CD14-positive monocyte (primary cell): Measurements from ENCODE around the gene SOD3. TPM values are rescaled to one million over a fixed set of nuclear protein-coding genes. Genes with fewer than 3 reads are reported as not detected.

Source experiments
- DNase-seq, 3 donors: peaks; one replicate each; pipeline ENCODE4 v3.0.0-alpha.2; 2011 to 2022
- H2AFZ ChIP-seq: 2 replicates; pipeline ENCODE4 v1.6.0; 2012; ENCODE audit warnings: mild to moderate bottlenecking, low read depth, low read length, inconsistent platforms; ENCODE audit not compliant: insufficient read depth, poor library complexity, severe bottlenecking
- H3K27ac ChIP-seq, 2 donors: 1 replicate in 1 of 2; 2 replicates in 1 of 2; pipeline ENCODE4 v1.5.1; 2012 to 2013; ENCODE audit warnings: low read length in 2 of 2, control low read depth in 1 of 2, inconsistent platforms in 1 of 2, low read depth in 1 of 2, mild to moderate bottlenecking in 1 of 2
- H3K27me3 ChIP-seq, 2 donors: one replicate each; pipeline versions ENCODE4 v1.6.0 to v1.6.1; 2011 to 2013; ENCODE audit warnings: low read length in 2 of 2; ENCODE audit not compliant: control insufficient read depth in 2 of 2, insufficient read depth in 2 of 2
- H3K36me3 ChIP-seq, 2 donors: replicated peaks in 1 of 2; 1 replicate in 1 of 2; 2 replicates in 1 of 2; pipeline versions ENCODE4 v1.5.1 to v1.6.1; 2012 to 2013; ENCODE audit warnings: low read length in 2 of 2, control low read depth in 1 of 2, inconsistent platforms in 1 of 2, mild to moderate bottlenecking in 1 of 2; ENCODE audit not compliant: insufficient read depth in 2 of 2, control insufficient read depth in 1 of 2
- H3K4me1 ChIP-seq, 2 donors: 1 replicate in 1 of 2; 2 replicates in 1 of 2; pipeline versions ENCODE4 v1.5.1 to v1.6.1; 2012 to 2013; ENCODE audit warnings: low read length in 2 of 2, control low read depth in 1 of 2, inconsistent platforms in 1 of 2, mild to moderate bottlenecking in 1 of 2, moderate library complexity in 1 of 2; ENCODE audit not compliant: insufficient read depth in 2 of 2, control insufficient read depth in 1 of 2
- H3K4me2 ChIP-seq: replicated peaks from 2 replicates; pipeline ENCODE3; 2012; ENCODE audit warnings: low read length, moderate library complexity, mild to moderate bottlenecking; ENCODE audit not compliant: poor library complexity, severe bottlenecking; ENCODE audit errors: extremely low read depth
- H3K4me3 ChIP-seq, 3 experiments: fragments of 200-600 bp in 1 of 3; sonication (generic) in 1 of 3; replicated peaks in 1 of 3; 1 replicate in 2 of 3; 2 replicates in 1 of 3; pipeline ENCODE4 v1.5.1; 2011 to 2013; ENCODE audit warnings: low read length in 3 of 3, mild to moderate bottlenecking in 3 of 3, control low read depth in 2 of 3, low read depth in 2 of 3, inconsistent platforms in 1 of 3, moderate library complexity in 1 of 3
- H3K79me2 ChIP-seq: 2 replicates; pipeline ENCODE4 v1.6.0; 2012; ENCODE audit warnings: mild to moderate bottlenecking, control low read depth, inconsistent platforms, low read length, moderate library complexity; ENCODE audit not compliant: insufficient read depth
- H3K9ac ChIP-seq: 2 replicates; pipeline ENCODE4 v1.6.0; 2017; ENCODE audit warnings: low read length, mild to moderate bottlenecking; ENCODE audit not compliant: insufficient read depth, poor library complexity, severe bottlenecking
- H3K9me3 ChIP-seq, 2 donors: replicated peaks in 1 of 2; 1 replicate in 1 of 2; 2 replicates in 1 of 2; pipeline versions ENCODE4 v1.5.1 to v1.6.1; 2012 to 2013; ENCODE audit warnings: low read length in 2 of 2, control low read depth in 1 of 2; ENCODE audit not compliant: control insufficient read depth in 1 of 2, insufficient read depth in 1 of 2
- H4K20me1 ChIP-seq: 2 replicates; pipeline ENCODE4 v1.6.0; 2012; ENCODE audit warnings: mild to moderate bottlenecking, low read length, control low read depth, moderate library complexity; ENCODE audit not compliant: insufficient read depth
- H3K27ac Mint-ChIP-seq, 7 donors: one replicate each; pipeline ENCODE4 v1.8.0; 2020; ENCODE audit warnings: mild to moderate bottlenecking in 7 of 7, mixed read lengths in 7 of 7, moderate library complexity in 6 of 7, inconsistent platforms in 2 of 7
- H3K27me3 Mint-ChIP-seq, 3 donors: one replicate each; pipeline ENCODE4 v1.8.0; 2021 to 2022; ENCODE audit warnings: low read depth in 3 of 3, mild to moderate bottlenecking in 3 of 3, mixed read lengths in 3 of 3, moderate library complexity in 3 of 3, inconsistent platforms in 1 of 3
- H3K36me3 Mint-ChIP-seq, 2 donors: one replicate each; pipeline ENCODE4 v1.8.0; 2020; ENCODE audit warnings: mixed read lengths in 2 of 2, inconsistent platforms in 1 of 2, mild to moderate bottlenecking in 1 of 2
- H3K4me1 Mint-ChIP-seq: one replicate; pipeline ENCODE4 v1.8.0; 2020; ENCODE audit warnings: mild to moderate bottlenecking, mixed read lengths
- H3K4me3 Mint-ChIP-seq, 2 donors: one replicate each; pipeline ENCODE4 v1.8.0; 2020; ENCODE audit warnings: mild to moderate bottlenecking in 2 of 2, mixed read lengths in 2 of 2, moderate library complexity in 1 of 2
- H3K9me3 Mint-ChIP-seq, 7 donors: one replicate each; pipeline ENCODE4 v1.8.0; 2020 to 2022; ENCODE audit warnings: mixed read lengths in 7 of 7, mild to moderate bottlenecking in 6 of 7, moderate library complexity in 6 of 7, inconsistent platforms in 2 of 7
- WGBS: methylation state at CpG from one replicate; pipeline ENCODE4 v1.1.5; 2013; ENCODE audit warnings: missing lambda C conversion rate; ENCODE audit not compliant: insufficient coverage; 5-methylcytosine and 5-hydroxymethylcytosine counted together
- intact Hi-C, 2 donors: fragments of 100-400 bp; cut with micrococcal nuclease; formaldehyde crosslinking; loops; one replicate each; pipeline versions ENCODE4 v1.15.0 to v1.15.1; 2023
- polyA plus RNA-seq, 3 donors: library from polyadenylated mRNA; depleted of rRNA in 1 of 3; unstranded in 2 of 3; stranded (reverse) in 1 of 3; fragments of 300-500 nt in 2 of 3; fragments of >200 nt in 1 of 3; fragmentation: Illumina TruSeq in 2 of 3; gene quantifications; 1 replicate in 2 of 3; 2 replicates in 1 of 3; pipeline ENCODE4 v1.2.3, GENCODE V29; 2012 to 2021
- TF ChIP-seq, protein P1 (sequence below): fragments of 200-600 bp; IDR thresholded peaks from one replicate; pipeline ENCODE4 v1.8.0; 2022; ENCODE audit warnings: antibody characterized with exemption, mild to moderate bottlenecking

The SOD3 gene
- polyA plus RNA-seq, 3 donors: not detected

GRCh38 chr4:24775032-24775605 is 20.3 kb upstream of the SOD3 start:
- Mint-ChIP-seq H3K27me3 (peaks cover 0 to 9% (median 3%) of the 10 kb centered on the region in 3 donors), H3K4me3 (no peak overlapping the region), H3K27ac (no peak overlapping the region), H3K4me1 (peaks cover 25% of the 10 kb centered on the region), H3K9me3 (peaks cover 0 to 4% (median 0%) of the 10 kb centered on the region in 7 donors), H3K36me3 (no peaks in the 10 kb centered on the region)
- Histone ChIP-seq H3K79me2 (no peaks in the 10 kb centered on the region), H3K9me3 (no peaks in the 10 kb centered on the region), H3K9ac (no peak overlapping the region), H3K4me1 (peaks cover 13 to 17% of the 10 kb centered on the region in 2 donors), H3K27me3 (peaks cover 0 to 2% of the 10 kb centered on the region in 2 donors), H4K20me1 (no peaks in the 10 kb centered on the region), H3K4me3 (no peak overlapping the region), H3K4me2 (no peak overlapping the region), H3K36me3 (no peaks in the 10 kb centered on the region), H3K27ac (no peak overlapping the region), H2AFZ (no peak overlapping the region)
- 100% methylated on average over 1 of the region's 2 CpGs for WGBS
- intact Hi-C loops: no loop called here
- DNase-seq: no peak
- TF ChIP-seq, protein P1, sequence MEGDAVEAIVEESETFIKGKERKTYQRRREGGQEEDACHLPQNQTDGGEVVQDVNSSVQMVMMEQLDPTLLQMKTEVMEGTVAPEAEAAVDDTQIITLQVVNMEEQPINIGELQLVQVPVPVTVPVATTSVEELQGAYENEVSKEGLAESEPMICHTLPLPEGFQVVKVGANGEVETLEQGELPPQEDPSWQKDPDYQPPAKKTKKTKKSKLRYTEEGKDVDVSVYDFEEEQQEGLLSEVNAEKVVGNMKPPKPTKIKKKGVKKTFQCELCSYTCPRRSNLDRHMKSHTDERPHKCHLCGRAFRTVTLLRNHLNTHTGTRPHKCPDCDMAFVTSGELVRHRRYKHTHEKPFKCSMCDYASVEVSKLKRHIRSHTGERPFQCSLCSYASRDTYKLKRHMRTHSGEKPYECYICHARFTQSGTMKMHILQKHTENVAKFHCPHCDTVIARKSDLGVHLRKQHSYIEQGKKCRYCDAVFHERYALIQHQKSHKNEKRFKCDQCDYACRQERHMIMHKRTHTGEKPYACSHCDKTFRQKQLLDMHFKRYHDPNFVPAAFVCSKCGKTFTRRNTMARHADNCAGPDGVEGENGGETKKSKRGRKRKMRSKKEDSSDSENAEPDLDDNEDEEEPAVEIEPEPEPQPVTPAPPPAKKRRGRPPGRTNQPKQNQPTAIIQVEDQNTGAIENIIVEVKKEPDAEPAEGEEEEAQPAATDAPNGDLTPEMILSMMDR: no peak

DNA sequence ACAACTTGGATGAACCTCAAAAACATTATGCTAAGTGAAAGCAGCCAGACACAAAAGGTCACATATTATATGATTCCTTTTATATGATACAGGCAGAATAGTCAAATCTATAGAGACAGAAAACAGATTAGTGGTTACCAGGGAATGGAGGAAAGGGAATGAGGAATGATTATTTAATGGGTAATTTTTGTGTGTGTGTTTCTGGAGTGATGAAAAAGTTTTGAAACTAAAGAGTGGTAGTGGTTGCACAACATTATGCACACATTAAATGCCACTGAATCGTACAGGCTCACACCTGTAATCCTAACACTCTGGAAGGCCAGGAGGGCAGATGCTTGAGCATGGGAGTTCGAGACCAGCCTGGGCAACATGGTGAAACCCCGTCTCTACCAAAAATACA is 19.6 kb upstream of the SOD3 start:
- Histone ChIP-seq H4K20me1 (no peaks in the 10 kb centered on the region), H3K36me3 (no peaks in the 10 kb centered on the region), H3K9me3 (no peaks in the 10 kb centered on the region), H3K27ac (no peak overlapping the region), H3K4me1 (peaks cover 11 to 15% of the 10 kb centered on the region in 2 donors), H3K9ac (no peak overlapping the region), H3K27me3 (peaks cover 0 to 2% of the 10 kb centered on the region in 2 donors), H3K4me3 (no peak overlapping the region), H3K4me2 (no peak overlapping the region), H3K79me2 (no peaks in the 10 kb centered on the region), H2AFZ (no peak overlapping the region)
- Mint-ChIP-seq H3K4me1 (peaks cover 22% of the 10 kb centered on the region), H3K4me3 (no peak overlapping the region), H3K9me3 (peaks cover 0 to 4% (median 0%) of the 10 kb centered on the region in 7 donors), H3K27me3 (peaks cover 0 to 9% (median 3%) of the 10 kb centered on the region in 3 donors), H3K36me3 (no peaks in the 10 kb centered on the region), H3K27ac (no peak overlapping the region)
- no CpG with 5 or more reads among the region's 3 CpGs for WGBS
- TF ChIP-seq, protein P1: no peak
- no peak for DNase-seq
- intact Hi-C loops: no loop called here
